Smooth muscle cell of the brain vasculature (primary cell): ENCODE data around the gene TNFRSF19.
"Not testable (repeated sequence)": the region's sequence is repeated elsewhere in the genome, so short reads cannot be mapped to it uniquely, and the experiment has no call there.

Experiments used
- DNase-seq: peaks from one replicate; pipeline ENCODE4 v3.0.0-alpha.2; 2012; ENCODE audit warnings: low read depth, low spot score

Gene TNFRSF19

GRCh38 chr13:23570921-23571315 lies 706 bp downstream of the TNFRSF19 start:
- DNase-seq: no peak

GRCh38 chr13:23571431-23571830 lies 1.2 kb downstream of the TNFRSF19 start:
- no peak for DNase-seq

GRCh38 chr13:23572836-23573235 lies 2.6 kb downstream of the TNFRSF19 start:
- no peak for DNase-seq

- no peak for DNase-seq
These were observed 4.4 kb downstream of the TNFRSF19 start for GRCh38 chr13:23574421-23575145.

GRCh38 chr13:23575632-23576031 lies 5.4 kb downstream of the TNFRSF19 start:
- DNase-seq: no peak

- no peak for DNase-seq
These were observed 8.3 kb downstream of the TNFRSF19 start for GRCh38 chr13:23578411-23579071.

GRCh38 chr13:23579072-23579895 lies 9.1 kb downstream of the TNFRSF19 start:
- DNase-seq: peak; percentile 52

- no peak for DNase-seq
These were observed 9.9 kb downstream of the TNFRSF19 start for GRCh38 chr13:23579896-23580683.

GRCh38 chr13:23580684-23581060 lies 10.5 kb downstream of the TNFRSF19 start:
- DNase-seq: no peak

- DNase-seq: no peak
These were observed 13.3 kb downstream of the TNFRSF19 start for GRCh38 chr13:23583491-23583890.

GRCh38 chr13:23584275-23584674 lies 14.1 kb downstream of the TNFRSF19 start:
- DNase-seq: no peak

- no peak for DNase-seq
These were observed 16.1 kb downstream of the TNFRSF19 start for GRCh38 chr13:23586336-23586735.

GRCh38 chr13:23588666-23589065 lies 18.5 kb downstream of the TNFRSF19 start:
- DNase-seq: no peak

GRCh38 chr13:23592596-23592995 lies 22.4 kb downstream of the TNFRSF19 start:
- DNase-seq: no peak

GRCh38 chr13:23593148-23593547 lies 22.9 kb downstream of the TNFRSF19 start:
- no peak for DNase-seq

- not testable (repeated sequence) for DNase-seq
These were observed 24.1 kb downstream of the TNFRSF19 start for GRCh38 chr13:23594290-23594689.

- DNase-seq: no peak
These were observed 28.2 kb downstream of the TNFRSF19 start for GRCh38 chr13:23598369-23598768.

GRCh38 chr13:23599083-23599925 lies 29.1 kb downstream of the TNFRSF19 start:
- DNase-seq: no peak

- DNase-seq: no peak
These were observed 29.9 kb downstream of the TNFRSF19 start for GRCh38 chr13:23600100-23600499.

GRCh38 chr13:23600534-23600933 lies 30.3 kb downstream of the TNFRSF19 start:
- no peak for DNase-seq

- DNase-seq: no peak
These were observed 35.6 kb downstream of the TNFRSF19 start for GRCh38 chr13:23605831-23606230.
